Measurements from ENCODE around the gene ENOX1. TPM values are rescaled to one million over a fixed set of nuclear protein-coding genes. Genes with fewer than 3 reads are reported as not detected.

Gene ENOX1
- total RNA-seq, 4 donors from 2014 or later, result 0.25 to 0.52 (median 0.33) TPM

GRCh38 chr13:43405457-43405856, 381.3 kb downstream of the ENOX1 start:
- Histone ChIP-seq H3K9me3 (no peaks in the 10 kb centered on the region), H3K27me3 (no peaks in the 10 kb centered on the region), H3K36me3 (no peaks in the 10 kb centered on the region), H3K4me3 (no peak overlapping the region), H3K27ac (no peak overlapping the region), H3K4me1 (no peaks in the 10 kb centered on the region)
- whole genome bisulfite sequencing, result 82% methylated on average over 1 of the region's 1 CpG
- DNase-seq (ENCODE audit: low spot score in 2 of 2), result no peak
- TF ChIP-seq EP300 (IDR thresholded peaks at IDR 0.05) (no peak), POLR2A (IDR thresholded peaks at IDR 0.05) (no peak), CTCF (IDR thresholded peaks at IDR 0.05) (no peak), POLR2AphosphoS5 (IDR thresholded peaks at IDR 0.05) (no peak)

GRCh38 chr13:43402380-43402779, 384.4 kb downstream of the ENOX1 start:
- Histone ChIP-seq H3K9me3 (no peaks in the 10 kb centered on the region), H3K36me3 (no peaks in the 10 kb centered on the region), H3K27ac (no peak overlapping the region), H3K27me3 (no peaks in the 10 kb centered on the region), H3K4me3 (no peak overlapping the region), H3K4me1 (no peaks in the 10 kb centered on the region)
- 100% methylated on average over 1 of the region's 1 CpG for WGBS
- TF ChIP-seq POLR2A (IDR thresholded peaks at IDR 0.05) (no peak), POLR2AphosphoS5 (IDR thresholded peaks at IDR 0.05) (no peak), CTCF (IDR thresholded peaks at IDR 0.05) (no peak), EP300 (IDR thresholded peaks at IDR 0.05) (no peak)
- no peak for DNase-seq (ENCODE audit: low spot score in 2 of 2)

- no peak for DNase-seq (ENCODE audit: low spot score in 2 of 2)
- Histone ChIP-seq H3K36me3 (no peaks in the 10 kb centered on the region), H3K9me3 (no peaks in the 10 kb centered on the region), H3K27me3 (no peaks in the 10 kb centered on the region), H3K4me3 (no peak overlapping the region), H3K27ac (no peak overlapping the region), H3K4me1 (no peaks in the 10 kb centered on the region)
- 76% methylated on average over 4 of the region's 4 CpGs for WGBS
- no peak for TF ChIP-seq POLR2A (IDR thresholded peaks at IDR 0.05)
- TF ChIP-seq EP300 (IDR thresholded peaks at IDR 0.05), result no peak
- no peak for TF ChIP-seq POLR2AphosphoS5 (IDR thresholded peaks at IDR 0.05)
- TF ChIP-seq CTCF (IDR thresholded peaks at IDR 0.05), result no peak
These were observed 385.4 kb downstream of the ENOX1 start for GRCh38 chr13:43401361-43401760.

GRCh38 chr13:43397111-43397510, 389.7 kb downstream of the ENOX1 start:
- Histone ChIP-seq H3K27ac (no peak overlapping the region), H3K36me3 (no peaks in the 10 kb centered on the region), H3K9me3 (no peaks in the 10 kb centered on the region), H3K27me3 (no peaks in the 10 kb centered on the region), H3K4me3 (no peak overlapping the region), H3K4me1 (no peaks in the 10 kb centered on the region)
- 80% methylated on average over 3 of the region's 3 CpGs for WGBS
- DNase-seq (ENCODE audit: low spot score in 2 of 2), result no peak
- TF ChIP-seq POLR2A (IDR thresholded peaks at IDR 0.05) (no peak), CTCF (IDR thresholded peaks at IDR 0.05) (no peak), POLR2AphosphoS5 (IDR thresholded peaks at IDR 0.05) (no peak), EP300 (IDR thresholded peaks at IDR 0.05) (no peak)

- TF ChIP-seq EP300 (IDR thresholded peaks at IDR 0.05) (no peak), POLR2AphosphoS5 (IDR thresholded peaks at IDR 0.05) (no peak), POLR2A (IDR thresholded peaks at IDR 0.05) (no peak), CTCF (IDR thresholded peaks at IDR 0.05) (no peak)
- Histone ChIP-seq H3K4me1 (peaks cover 15% of the 10 kb centered on the region), H3K4me3 (no peak overlapping the region), H3K36me3 (no peaks in the 10 kb centered on the region), H3K27me3 (no peaks in the 10 kb centered on the region), H3K27ac (no peak overlapping the region), H3K9me3 (no peaks in the 10 kb centered on the region)
- WGBS, result 80% methylated on average over 5 of the region's 5 CpGs
- no peak for DNase-seq (ENCODE audit: low spot score in 2 of 2)
These were observed 395.7 kb downstream of the ENOX1 start for GRCh38 chr13:43391036-43391435.
